Astrocyte of the hippocampus (primary cell): ENCODE data around the gene RGS3.

Source experiments
- DNase-seq: peaks from one replicate; pipeline ENCODE4 v3.0.0; 2011; ENCODE audit warnings: low read depth, low spot score

The RGS3 gene

DNA sequence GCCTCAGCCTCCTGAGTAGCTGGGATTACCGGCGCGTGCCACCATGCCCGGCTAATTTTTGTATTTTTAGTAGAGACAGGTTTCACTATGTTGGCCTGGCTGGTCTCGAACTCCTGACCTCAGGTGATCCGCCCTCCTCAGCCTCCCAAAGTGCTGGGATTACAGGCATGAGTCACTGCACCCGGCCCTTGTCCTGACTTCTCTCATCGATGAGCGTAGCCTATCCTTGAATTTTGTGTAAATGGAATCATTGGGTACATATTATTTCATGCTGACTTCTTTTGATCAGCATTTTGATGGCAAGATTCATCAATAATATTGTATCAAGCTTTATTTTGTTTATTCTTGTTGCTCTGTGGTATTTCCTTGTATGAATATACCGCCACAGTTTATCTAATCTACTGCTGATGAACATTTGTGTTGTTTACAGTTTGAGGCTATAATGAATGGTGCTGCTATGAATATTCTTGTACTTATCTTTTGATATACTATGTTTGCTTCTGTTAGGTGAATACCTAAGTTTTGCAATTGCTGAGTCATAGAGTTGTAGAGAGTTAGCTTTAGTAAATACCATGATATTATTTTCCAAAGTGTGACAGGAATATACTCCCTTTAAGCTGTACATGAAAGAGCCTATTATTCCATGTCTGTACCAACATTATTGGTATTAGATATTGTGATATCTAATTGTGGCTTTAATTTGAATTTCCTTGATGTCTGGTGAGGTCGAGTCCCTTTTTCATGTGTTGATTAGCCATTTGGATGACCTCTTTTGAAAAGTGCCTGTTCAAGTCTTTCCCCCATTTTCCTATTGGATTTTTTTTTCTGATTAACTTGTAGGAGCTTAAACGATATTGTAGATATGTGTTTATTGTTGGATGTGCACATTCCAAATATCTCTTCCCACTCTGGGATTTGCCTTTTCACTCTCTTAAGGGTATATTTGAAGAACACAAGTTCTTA is 107.5 kb downstream of the RGS3 start:
- no peak for DNase-seq

DNA sequence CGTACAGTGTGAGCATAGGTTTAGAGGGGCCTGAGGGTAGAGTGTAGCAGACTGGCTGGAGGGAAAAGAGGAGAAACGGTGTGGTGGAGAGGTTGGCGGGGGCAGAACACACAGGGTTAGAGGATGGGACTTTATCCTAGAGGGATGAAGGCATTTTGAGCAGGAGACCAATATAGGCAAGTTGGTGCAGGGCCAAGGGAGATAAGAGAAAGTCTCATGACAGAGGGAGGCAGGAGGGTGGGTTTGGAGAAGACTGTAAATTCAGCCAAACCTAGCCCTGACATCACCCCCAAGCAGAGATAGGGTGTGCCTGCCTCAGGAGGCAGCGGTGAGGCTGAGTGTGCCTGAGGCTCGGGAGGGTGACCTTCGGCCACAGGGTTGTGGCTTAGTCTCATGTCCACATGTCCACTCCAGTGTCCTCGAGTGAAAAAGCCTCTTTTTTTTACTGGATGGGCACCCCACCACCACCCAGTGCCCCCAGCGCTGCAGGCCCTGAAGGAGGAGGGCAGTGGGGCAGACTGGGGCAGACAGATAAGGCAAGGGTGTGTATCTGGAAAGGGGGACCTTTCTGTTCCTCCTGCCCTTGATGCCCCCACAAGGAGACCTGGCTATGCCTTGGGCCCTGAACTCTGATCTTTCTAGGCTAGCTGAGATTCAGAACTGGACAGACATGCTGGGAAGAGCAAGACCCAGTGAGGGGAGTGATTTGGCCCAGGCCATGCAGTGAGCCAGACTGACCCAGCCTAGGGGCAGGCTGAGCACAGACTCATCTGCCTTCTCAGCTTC is 108.7 kb downstream of the RGS3 start:
- no peak for DNase-seq

GRCh38 chr9:113573046-113573958 is 109.8 kb downstream of the RGS3 start:
- no peak for DNase-seq

DNA sequence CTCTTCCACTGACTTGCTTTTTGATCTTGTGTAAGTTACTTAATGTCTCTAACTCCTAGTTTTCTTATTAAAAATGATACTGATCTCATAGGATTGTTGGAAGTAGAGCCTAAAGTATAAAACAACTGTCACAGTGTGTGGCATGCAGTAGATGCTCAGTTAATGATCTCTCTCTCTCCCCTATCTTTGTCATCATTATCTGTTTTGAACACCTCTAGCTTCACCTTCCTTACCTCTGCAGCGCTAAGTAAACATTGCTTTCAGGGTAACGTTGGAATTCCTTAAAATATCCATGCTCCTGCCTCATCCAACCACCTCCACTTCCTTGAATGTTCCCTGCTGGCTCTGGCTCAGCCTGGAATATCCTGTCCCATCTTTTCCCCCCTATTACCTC is 110.4 kb downstream of the RGS3 start:
- no peak for DNase-seq

- DNase-seq, result peak; percentile 35
Measured at GRCh38 chr9:113574441-113575262, 111.1 kb downstream of the RGS3 start.

GRCh38 chr9:113577525-113578261 is 114.2 kb downstream of the RGS3 start:
- DNase-seq, result peak; percentile 66

DNA sequence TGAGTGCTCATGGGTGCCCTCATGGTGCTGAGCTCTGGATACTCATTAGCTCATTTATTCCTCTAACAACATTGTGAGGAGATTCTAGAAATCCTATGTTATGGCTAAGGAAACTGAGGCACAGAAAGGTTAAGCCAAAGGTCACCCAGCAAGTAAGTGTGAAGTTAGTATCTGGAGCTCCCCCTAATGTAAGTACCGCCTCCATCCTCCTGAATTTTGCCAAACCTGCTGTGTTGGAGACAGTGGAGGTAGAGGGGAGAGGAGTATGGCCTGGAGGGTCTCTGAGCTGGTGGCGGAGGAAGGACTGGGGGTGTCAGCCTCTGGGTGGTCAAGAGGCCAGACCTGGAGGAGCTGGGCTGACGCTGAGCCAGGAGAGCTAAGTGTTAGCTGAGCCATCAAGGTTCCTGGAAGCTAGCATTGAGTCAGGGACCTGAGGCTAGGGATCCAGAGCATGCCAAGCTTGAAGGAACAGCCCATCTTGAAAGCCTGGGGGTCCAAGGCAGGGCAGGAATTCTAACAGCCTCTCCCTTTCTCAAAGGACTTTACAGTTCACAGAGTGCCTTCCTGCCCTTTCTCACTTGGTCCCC is 114.8 kb downstream of the RGS3 start:
- no peak for DNase-seq

- peak; percentile 97 for DNase-seq
Measured at GRCh38 chr9:113578882-113579282, 115.4 kb downstream of the RGS3 start.

DNA sequence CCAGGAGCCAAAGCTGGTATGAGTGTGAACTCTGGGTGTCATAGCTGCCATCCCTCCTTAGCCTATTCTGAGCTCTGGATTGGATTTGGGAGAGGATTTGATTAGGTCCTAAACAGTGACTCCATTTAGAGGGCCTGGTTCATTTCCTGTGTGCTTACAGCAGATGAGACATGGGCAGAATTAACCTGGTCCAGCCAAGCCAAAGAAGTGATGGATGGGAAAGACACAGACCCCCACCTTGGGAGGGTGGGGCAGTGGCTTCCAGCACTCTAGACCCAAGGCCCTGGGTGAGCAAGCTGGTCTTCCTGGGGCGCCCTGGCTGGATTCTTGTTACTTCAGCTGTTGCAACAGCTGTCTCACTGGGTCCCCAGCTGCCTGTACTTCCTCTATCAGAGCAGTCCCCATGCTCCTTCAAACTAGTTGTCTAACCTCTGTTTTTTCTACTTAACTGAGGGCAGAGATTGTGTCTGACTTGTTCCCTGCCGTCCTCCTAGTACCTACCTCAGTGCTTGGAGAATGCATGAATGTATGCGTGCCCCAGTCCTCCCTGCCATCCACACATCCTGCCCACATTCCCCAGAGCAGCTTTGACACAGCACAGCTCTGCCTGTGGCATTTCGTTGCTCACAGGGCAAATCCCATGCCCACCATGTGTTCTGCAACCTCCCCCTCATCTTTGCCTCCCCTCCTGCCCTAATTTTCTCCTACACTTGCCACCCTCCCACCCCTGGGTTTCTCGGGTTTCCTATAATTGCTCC is 115.9 kb downstream of the RGS3 start:
- DNase-seq, result peak; percentile 44

DNA sequence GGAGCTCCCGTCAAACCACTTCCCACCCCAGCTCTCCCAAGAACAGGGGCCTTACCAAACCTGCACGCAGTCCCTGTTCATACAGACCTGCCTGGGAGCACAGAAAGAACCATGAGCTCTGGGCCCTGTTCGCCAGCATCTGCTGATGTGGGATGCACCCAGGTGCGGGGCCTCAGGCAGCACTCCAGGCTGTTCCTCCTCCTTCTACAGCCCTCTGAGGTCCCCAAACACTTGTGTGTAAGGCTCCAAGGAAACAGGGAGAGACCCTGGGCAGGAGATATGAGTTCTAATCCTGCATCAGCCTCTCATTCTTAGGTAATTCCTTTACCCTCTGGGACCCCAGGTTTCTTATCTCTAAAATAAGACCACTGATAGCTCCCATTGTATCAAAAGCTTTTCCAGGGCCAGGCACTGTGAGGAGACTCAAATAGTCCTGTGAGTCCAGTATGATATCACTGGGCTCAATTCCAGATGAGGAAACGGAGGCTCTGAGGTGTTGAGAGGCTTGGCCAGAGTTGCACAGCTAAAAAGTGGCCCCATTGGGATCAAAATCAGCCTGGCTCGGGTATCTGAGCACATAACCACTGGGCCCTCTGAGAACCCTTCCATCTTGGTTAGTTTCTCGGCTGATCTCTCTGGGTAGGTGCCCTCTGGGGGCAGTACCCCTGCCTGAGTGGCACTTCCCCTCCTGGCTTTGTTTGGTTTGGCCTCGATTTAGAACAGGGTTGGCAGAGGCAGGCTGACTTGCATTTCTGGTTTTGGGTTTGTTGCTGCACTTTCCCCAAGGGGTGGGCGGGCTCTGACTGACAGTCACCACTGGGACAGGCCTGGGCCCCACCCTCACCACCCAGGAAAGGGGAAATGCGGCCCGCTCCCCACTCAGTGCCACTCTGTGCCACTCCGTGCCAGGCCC is 116.8 kb downstream of the RGS3 start:
- peak; percentile 61 for DNase-seq

DNA sequence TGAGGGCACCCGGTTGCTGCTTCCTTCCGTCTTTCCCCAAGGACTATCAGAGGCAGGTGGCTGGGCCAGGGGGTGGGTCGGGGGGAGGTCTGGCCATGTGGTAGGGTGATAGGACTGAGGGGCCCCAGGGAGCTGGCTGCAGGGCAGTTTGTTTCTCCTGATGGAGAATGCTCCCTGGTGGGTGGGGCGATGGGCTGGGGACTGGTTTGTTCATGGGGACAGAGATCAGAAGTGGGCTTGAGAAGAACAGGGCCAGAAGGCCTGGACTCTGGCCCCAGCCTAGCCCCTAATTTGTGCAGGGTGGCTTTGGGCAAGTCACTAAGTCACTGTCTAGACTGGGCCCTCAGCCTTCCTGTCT is 117.4 kb downstream of the RGS3 start:
- DNase-seq, result no peak

- no peak for DNase-seq
Measured at GRCh38 chr9:113581865-113582697, 118.6 kb downstream of the RGS3 start.

DNA sequence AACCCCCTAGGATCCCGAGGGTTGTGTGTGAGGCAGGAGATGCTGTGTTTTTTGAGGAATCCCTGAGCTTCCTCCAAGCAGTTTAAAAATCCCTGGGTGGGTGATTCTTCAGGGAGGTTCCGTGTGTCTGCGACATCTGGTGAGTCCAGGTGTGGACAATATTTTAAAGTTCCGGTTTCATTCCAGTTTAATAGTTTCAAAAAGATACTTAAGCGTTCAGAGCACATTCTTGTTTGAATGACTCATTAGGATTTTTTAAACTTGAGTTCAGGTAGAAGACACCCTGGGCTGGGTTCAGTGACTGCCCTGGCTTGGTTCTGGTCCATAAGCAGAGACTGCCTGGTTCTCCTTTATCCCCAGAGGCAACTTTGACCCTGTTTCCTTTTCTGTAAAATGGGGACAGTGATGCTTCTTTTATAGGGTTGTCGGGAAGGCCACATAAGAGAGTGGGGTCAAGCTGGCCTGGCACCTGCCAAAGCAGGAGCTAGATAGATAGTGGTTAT is 119.2 kb downstream of the RGS3 start:
- DNase-seq, result no peak

GRCh38 chr9:113583511-113584427 is 120.2 kb downstream of the RGS3 start:
- no peak for DNase-seq

GRCh38 chr9:113584428-113585084 is 121.0 kb downstream of the RGS3 start:
- no peak for DNase-seq
